OCI-LY7 (cell line): ENCODE measurements around the gene PRR23B. TPM values are rescaled to one million over a fixed set of nuclear protein-coding genes. Genes with fewer than 3 reads are reported as not detected.

ENCODE experiments used
- Bru-seq: library from RNA; stranded (reverse); fragments of 400-500 nt; gene quantifications from one replicate; lab custom pipeline; 2021; lab: Mats Ljungman, UMichigan
- BruChase-seq, 2 experiments: library from RNA; stranded (reverse); fragments of 400-500 nt; gene quantifications; one replicate each; lab custom pipeline; 2021; lab: Mats Ljungman, UMichigan
- BruUV-seq: library from RNA; stranded (reverse); fragments of 400-500 nt; replicated peaks from 2 replicates; lab custom pipeline; 2021; lab: Mats Ljungman, UMichigan
- CTCF ChIA-PET: fragments of 300-600 bp; sonication (Branson Sonifier 250); formaldehyde crosslinking; loops from one replicate; lab custom pipeline; 2022; ENCODE audit warnings: antibody characterized with exemption; ENCODE audit not compliant: unreplicated experiment; lab: Charles Lee
- POLR2A ChIA-PET: fragments of 300-600 bp; sonication (Branson Sonifier 250); formaldehyde crosslinking; loops from one replicate; lab custom pipeline; 2022; ENCODE audit warnings: antibody characterized with exemption; lab: Charles Lee
- DNase-seq: peaks from one replicate; pipeline ENCODE4 v3.0.0-alpha.2; 2015; ENCODE audit warnings: low spot score
- H2AFZ ChIP-seq: fragments of 200-600 bp; sonication (generic), shearing (Covaris generic); 2 replicates; pipeline ENCODE4 v1.6.1; 2014; ENCODE audit warnings: mild to moderate bottlenecking, antibody characterized with exemption, low read length, moderate library complexity
- H3K27ac ChIP-seq: fragments of 200-600 bp; sonication (generic); 2 replicates; pipeline ENCODE4 v1.5.1; 2014; ENCODE audit warnings: mixed run types, low read depth, mild to moderate bottlenecking, moderate library complexity, low read length, inconsistent platforms; ENCODE audit not compliant: poor library complexity, severe bottlenecking
- H3K36me3 ChIP-seq: fragments of 200-600 bp; sonication (generic); 2 replicates; pipeline ENCODE4 v1.6.1; 2014; ENCODE audit warnings: mild to moderate bottlenecking, antibody characterized with exemption, low read length, moderate library complexity, mixed read lengths; ENCODE audit not compliant: insufficient read depth
- H3K4me1 ChIP-seq: fragments of 200-600 bp; sonication (generic); 2 replicates; pipeline ENCODE4 v1.5.1; 2014; ENCODE audit warnings: mild to moderate bottlenecking, low read length; ENCODE audit not compliant: insufficient read depth, poor library complexity, severe bottlenecking
- H3K4me2 ChIP-seq: fragments of 200-600 bp; sonication (generic); 2 replicates; pipeline ENCODE4 v1.6.1; 2014; ENCODE audit warnings: mild to moderate bottlenecking, low read length
- H3K4me3 ChIP-seq: fragments of 200-600 bp; sonication (generic); 2 replicates; pipeline ENCODE4 v1.5.1; 2014; ENCODE audit warnings: mild to moderate bottlenecking, low read depth, low read length; ENCODE audit not compliant: poor library complexity, severe bottlenecking
- H3K79me2 ChIP-seq: fragments of 200-600 bp; sonication (generic); 2 replicates; pipeline ENCODE4 v1.6.1; 2016; ENCODE audit warnings: low read depth, mild to moderate bottlenecking, low read length, moderate library complexity, mixed read lengths; ENCODE audit not compliant: insufficient read depth
- H3K9me2 ChIP-seq: fragments of 200-600 bp; sonication (generic); 2 replicates; pipeline ENCODE4 v1.6.1; 2016; ENCODE audit warnings: mild to moderate bottlenecking, low read length, mixed read lengths; ENCODE audit not compliant: insufficient read depth
- H3K9me3 ChIP-seq: fragments of 200-600 bp; sonication (generic); 2 replicates; pipeline ENCODE4 v1.6.1; 2014; ENCODE audit warnings: mild to moderate bottlenecking, mixed run types, low read length, mixed read lengths
- H4K20me1 ChIP-seq: fragments of 200-600 bp; sonication (generic); 2 replicates; pipeline ENCODE4 v1.6.1; 2014; ENCODE audit warnings: mild to moderate bottlenecking, antibody characterized with exemption, low read length, moderate library complexity, mixed read lengths; ENCODE audit not compliant: insufficient read depth
- EZH2phosphoT487 ChIP-seq: fragments of 200-600 bp; sonication (generic); IDR thresholded peaks from 2 replicates; pipeline ENCODE4 v1.6.1; 2018; ENCODE audit warnings: low read depth, borderline replicate concordance, mild to moderate bottlenecking, mixed run types, antibody characterized with exemption, low read length, moderate library complexity, mixed read lengths
- intact Hi-C: fragments of 100-400 bp; cut with micrococcal nuclease; formaldehyde crosslinking; loops from one replicate; pipeline ENCODE4 v1.10.0; 2022; ENCODE audit not compliant: unreplicated experiment
- long read RNA-seq: library from polyadenylated mRNA; stranded (forward); transcript quantifications from one replicate; pipeline ENCODE4 v2.0.0, GENCODE V29; 2022
- total RNA-seq, 2 experiments: library from RNA; depleted of rRNA in 1 of 2; stranded (reverse); fragments of >200 nt in 1 of 2; shearing (Covaris generic) in 1 of 2; gene quantifications; 2 replicates each; pipeline ENCODE4 v1.2.3, GENCODE V29; 2014 to 2022
- TF ChIP-seq, protein P1 (sequence below): fragments of 200-600 bp; sonication (generic); conservative IDR thresholded peaks from 2 replicates; pipeline ENCODE4 v1.5.1; 2014; ENCODE audit warnings: mild to moderate bottlenecking, antibody characterized with exemption, low read length, moderate library complexity, mixed read lengths

The PRR23B gene
- total RNA-seq (2014; rRNA removed; shearing (Covaris generic)) (not detected in 2 replicates), total RNA-seq (2022) (not detected in 2 replicates), Bru-seq, nascent RNA (not detected), BruChase-seq, experiment 1, labeled RNA remaining after a 6-hour chase (not detected), BruChase-seq, experiment 2, labeled RNA remaining after a 2-hour chase (not detected)
- long read RNA-seq: 0 reads

DNA sequence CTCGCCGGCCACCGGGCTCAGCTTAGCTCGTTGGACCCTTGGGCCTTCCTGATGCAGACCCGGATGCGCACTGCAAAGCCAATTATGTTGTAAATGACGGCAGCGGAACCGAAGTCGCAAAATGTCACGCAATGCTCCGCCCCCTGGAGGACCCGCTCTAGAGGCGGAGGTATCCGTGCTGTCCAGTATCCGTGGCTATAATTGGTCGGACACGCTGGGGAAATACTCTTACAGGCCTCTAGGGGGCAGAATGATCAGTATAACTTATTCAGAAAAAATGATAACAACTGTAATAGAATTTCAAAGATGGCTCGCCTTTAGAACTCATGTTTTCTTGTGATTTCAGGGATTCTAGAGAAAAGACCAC lies at the start of gene PRR23B:
Gene PRR23B (minus strand): TSS at position 59 of the 367 bp plus-strand sequence. CDS start 265 bp downstream, outside the sequence.
- no peaks in the 10 kb centered on the region for H3K79me2 ChIP-seq
- no TSS peak for BruUV-seq
- TF ChIP-seq, protein P1, sequence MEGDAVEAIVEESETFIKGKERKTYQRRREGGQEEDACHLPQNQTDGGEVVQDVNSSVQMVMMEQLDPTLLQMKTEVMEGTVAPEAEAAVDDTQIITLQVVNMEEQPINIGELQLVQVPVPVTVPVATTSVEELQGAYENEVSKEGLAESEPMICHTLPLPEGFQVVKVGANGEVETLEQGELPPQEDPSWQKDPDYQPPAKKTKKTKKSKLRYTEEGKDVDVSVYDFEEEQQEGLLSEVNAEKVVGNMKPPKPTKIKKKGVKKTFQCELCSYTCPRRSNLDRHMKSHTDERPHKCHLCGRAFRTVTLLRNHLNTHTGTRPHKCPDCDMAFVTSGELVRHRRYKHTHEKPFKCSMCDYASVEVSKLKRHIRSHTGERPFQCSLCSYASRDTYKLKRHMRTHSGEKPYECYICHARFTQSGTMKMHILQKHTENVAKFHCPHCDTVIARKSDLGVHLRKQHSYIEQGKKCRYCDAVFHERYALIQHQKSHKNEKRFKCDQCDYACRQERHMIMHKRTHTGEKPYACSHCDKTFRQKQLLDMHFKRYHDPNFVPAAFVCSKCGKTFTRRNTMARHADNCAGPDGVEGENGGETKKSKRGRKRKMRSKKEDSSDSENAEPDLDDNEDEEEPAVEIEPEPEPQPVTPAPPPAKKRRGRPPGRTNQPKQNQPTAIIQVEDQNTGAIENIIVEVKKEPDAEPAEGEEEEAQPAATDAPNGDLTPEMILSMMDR: peak; percentile 66
- TF ChIP-seq EZH2phosphoT487: no peak
- H4K20me1 ChIP-seq: no peaks in the 10 kb centered on the region
- ChIA-PET CTCF (no interaction called here), POLR2A (no interaction called here)
- H3K4me3 ChIP-seq: no peak within 1 kb of the TSS
- H3K27ac ChIP-seq: no peak within 1 kb of the TSS
- no peaks in the 10 kb centered on the region for H3K36me3 ChIP-seq
- DNase-seq: peak; percentile 0
- no peak within 1 kb of the TSS for H2AFZ ChIP-seq
- H3K4me1 ChIP-seq: no peaks in the 10 kb centered on the region
- H3K9me3 ChIP-seq: no peaks in the 10 kb centered on the region
- H3K4me2 ChIP-seq: no peak within 1 kb of the TSS
- intact Hi-C loops: no loop called here
- no peaks in the 10 kb centered on the region for H3K9me2 ChIP-seq

- H3K27ac ChIP-seq: no peak overlapping the region
- POLR2A ChIA-PET: interaction anchor here (0.7 kb wide), 1 partner anchor 64 kb away, joined by 5 read pairs; no protein-coding TSS in a partner anchor
- BruUV-seq: no TSS peak
- no peak overlapping the region for H2AFZ ChIP-seq
- H3K4me2 ChIP-seq: no peak overlapping the region
- H3K9me2 ChIP-seq: no peaks in the 10 kb centered on the region
- H3K36me3 ChIP-seq: no peaks in the 10 kb centered on the region
- no peaks in the 10 kb centered on the region for H3K9me3 ChIP-seq
- CTCF ChIA-PET: no interaction called here
- H4K20me1 ChIP-seq: no peaks in the 10 kb centered on the region
- no peak overlapping the region for H3K4me3 ChIP-seq
- intact Hi-C loops: no loop called here
- TF ChIP-seq, protein P1: no peak
- TF ChIP-seq EZH2phosphoT487: no peak
- DNase-seq: no peak
- no peaks in the 10 kb centered on the region for H3K4me1 ChIP-seq
- no peaks in the 10 kb centered on the region for H3K79me2 ChIP-seq
Observed at GRCh38 chr3:139062918-139063317, 42.2 kb upstream of the PRR23B start.
